Neuronal stem cell (in vitro differentiated cells): ENCODE measurements around the gene HOXB7.

Experiments
- DNase-seq: peaks from one replicate; pipeline ENCODE4 v3.0.0-alpha.2; 2013; ENCODE audit warnings: low spot score
- H2AFZ ChIP-seq: one replicate; pipeline ENCODE4 v1.6.1; 2013; ENCODE audit warnings: mild to moderate bottlenecking, low read length, inconsistent platforms
- H2AK5ac ChIP-seq: 2 replicates; pipeline ENCODE4 v1.6.1; 2013; ENCODE audit warnings: low read depth, mild to moderate bottlenecking, inconsistent platforms, low read length, moderate library complexity, mixed read lengths
- H2BK120ac ChIP-seq: 2 replicates; pipeline ENCODE4 v1.6.1; 2013; ENCODE audit warnings: low read depth, mild to moderate bottlenecking, inconsistent platforms, low read length, moderate library complexity, mixed read lengths
- H2BK12ac ChIP-seq: one replicate; pipeline ENCODE4 v1.6.1; 2013; ENCODE audit warnings: low read length, inconsistent platforms
- H2BK15ac ChIP-seq: 2 replicates; pipeline ENCODE4 v1.6.1; 2013; ENCODE audit warnings: mild to moderate bottlenecking, low read length, inconsistent platforms, mixed read lengths
- H2BK5ac ChIP-seq: one replicate; pipeline ENCODE4 v1.6.1; 2013; ENCODE audit warnings: inconsistent platforms, mild to moderate bottlenecking, low read length, moderate library complexity
- H3K14ac ChIP-seq: one replicate; pipeline ENCODE4 v1.6.1; 2013; ENCODE audit warnings: low read length, inconsistent platforms
- H3K18ac ChIP-seq: 2 replicates; pipeline ENCODE4 v1.6.1; 2013; ENCODE audit warnings: low read length, inconsistent platforms
- H3K23ac ChIP-seq: 2 replicates; pipeline ENCODE4 v1.6.1; 2013; ENCODE audit warnings: low read depth, mild to moderate bottlenecking, mixed read lengths, low read length, inconsistent platforms; ENCODE audit not compliant: poor library complexity
- H3K27ac ChIP-seq: replicated peaks from 3 replicates; pipeline ENCODE4 v1.5.1; 2013; ENCODE audit warnings: low read length, inconsistent platforms
- H3K27me3 ChIP-seq, 3 experiments: 2 replicates each; pipeline ENCODE4 v1.6.1; 2013; ENCODE audit warnings: low read length in 3 of 3, mild to moderate bottlenecking in 2 of 3, inconsistent platforms in 1 of 3, low read depth in 1 of 3, mixed read lengths in 1 of 3, moderate library complexity in 1 of 3; ENCODE audit not compliant: control insufficient read depth in 3 of 3, insufficient read depth in 3 of 3
- H3K36me3 ChIP-seq, 2 donors: replicated peaks in 1 of 2; 2 replicates each; pipeline ENCODE4 v1.6.1; 2013; ENCODE audit warnings: low read length in 2 of 2; ENCODE audit not compliant: control insufficient read depth in 2 of 2, insufficient read depth in 2 of 2
- H3K4ac ChIP-seq: 2 replicates; pipeline ENCODE4 v1.6.1; 2013; ENCODE audit warnings: inconsistent platforms, mild to moderate bottlenecking, low read length, moderate library complexity
- H3K4me1 ChIP-seq, 2 donors: 1 replicate in 1 of 2; 2 replicates in 1 of 2; pipeline ENCODE4 v1.6.1; 2013; ENCODE audit warnings: low read length in 2 of 2, low read depth in 1 of 2; ENCODE audit not compliant: control insufficient read depth in 2 of 2, insufficient read depth in 1 of 2
- H3K4me2 ChIP-seq: one replicate; pipeline ENCODE4 v1.6.1; 2013; ENCODE audit warnings: mild to moderate bottlenecking, low read length, inconsistent platforms; ENCODE audit not compliant: insufficient read depth, poor library complexity, severe bottlenecking
- H3K4me3 ChIP-seq, 2 donors: 2 replicates each; pipeline ENCODE4 v1.5.1; 2013; ENCODE audit warnings: low read length in 2 of 2, mild to moderate bottlenecking in 2 of 2, inconsistent platforms in 1 of 2, moderate library complexity in 1 of 2
- H3K79me1 ChIP-seq: one replicate; pipeline ENCODE4 v1.6.1; 2013; ENCODE audit warnings: low read depth, mild to moderate bottlenecking, inconsistent platforms, low read length, moderate library complexity
- H3K9ac ChIP-seq: one replicate; pipeline ENCODE4 v1.6.1; 2013; ENCODE audit warnings: mild to moderate bottlenecking, low read depth, low read length, inconsistent platforms; ENCODE audit not compliant: poor library complexity
- H3K9me3 ChIP-seq, 2 donors: replicated peaks in 1 of 2; 2 replicates each; pipeline versions ENCODE3 to v1.6.1; 2013; ENCODE audit warnings: low read length in 2 of 2, mild to moderate bottlenecking in 2 of 2, inconsistent platforms in 1 of 2, low read depth in 1 of 2, mixed read lengths in 1 of 2, moderate library complexity in 1 of 2; ENCODE audit not compliant: control insufficient read depth in 2 of 2, insufficient read depth in 1 of 2
- H4K8ac ChIP-seq: one replicate; pipeline ENCODE4 v1.6.1; 2013; ENCODE audit warnings: low read depth, mild to moderate bottlenecking, inconsistent platforms, low read length, moderate library complexity
- H4K91ac ChIP-seq: one replicate; pipeline ENCODE4 v1.6.1; 2013; ENCODE audit warnings: low read length, low read depth, mild to moderate bottlenecking, inconsistent platforms; ENCODE audit not compliant: poor library complexity
- WGBS, 2 donors: extraction: QIAGEN DNeasy Blood & Tissue Kit; methylation state at CpG; one replicate each; pipeline ENCODE4 v1.1.7; 2013; ENCODE audit warnings: missing lambda C conversion rate in 2 of 2, mixed read lengths in 1 of 2; ENCODE audit not compliant: insufficient read length in 2 of 2, insufficient replicate concordance in 1 of 2; ENCODE audit errors: extremely low coverage in 2 of 2; 5-methylcytosine and 5-hydroxymethylcytosine counted together

The HOXB7 gene

GRCh38 chr17:48647103-48647962 lies 36.5 kb upstream of the HOXB7 start:
- whole genome bisulfite sequencing, 2 donors = no CpG with 5 or more reads among the region's 30 CpGs
- no peak for DNase-seq
- H3K27me3 ChIP-seq = peaks cover 36 to 76% (median 70%) of the 10 kb centered on the region in 3 experiments

GRCh38 chr17:48646183-48647102 lies 35.6 kb upstream of the HOXB7 start:
- H2AK5ac ChIP-seq = no peak overlapping the region
- H2BK12ac ChIP-seq = no peak overlapping the region
- no peak overlapping the region for H3K4ac ChIP-seq
- no peak overlapping the region for H3K4me3 ChIP-seq
- H2BK120ac ChIP-seq = no peak overlapping the region
- no CpG with 5 or more reads among the region's 80 CpGs for WGBS, 2 donors
- H3K27me3 ChIP-seq = peaks cover 45 to 85% (median 79%) of the 10 kb centered on the region in 3 experiments
- no peak for DNase-seq
- H2AFZ ChIP-seq = peak overlapping the region; percentile 35
- no peak overlapping the region for H4K8ac ChIP-seq
- H2BK5ac ChIP-seq = no peak overlapping the region
- no peak overlapping the region for H3K4me2 ChIP-seq
- no peak overlapping the region for H3K18ac ChIP-seq
- peak overlapping the region; percentile 17 for H3K14ac ChIP-seq
- peak overlapping the region; percentile 90 for H3K23ac ChIP-seq
- peaks cover 2 to 3% of the 10 kb centered on the region in 2 donors for H3K9me3 ChIP-seq
- H3K9ac ChIP-seq = no peak overlapping the region
- H3K4me1 ChIP-seq = no peaks in the 10 kb centered on the region
- no peak overlapping the region for H3K27ac ChIP-seq
- no peaks in the 10 kb centered on the region for H3K79me1 ChIP-seq
- H2BK15ac ChIP-seq = no peak overlapping the region
- no peaks in the 10 kb centered on the region for H3K36me3 ChIP-seq
- H4K91ac ChIP-seq = no peak overlapping the region

More at GRCh38 chr17:48647103-48647962, 36.5 kb upstream of the HOXB7 start:
- Histone ChIP-seq H2AK5ac (no peak overlapping the region), H3K4me3 (no peak overlapping the region), H4K91ac (no peak overlapping the region), H3K4me2 (no peak overlapping the region), H3K4ac (no peak overlapping the region), H2BK5ac (no peak overlapping the region), H3K79me1 (no peaks in the 10 kb centered on the region), H3K9me3 (peaks cover 2% of the 10 kb centered on the region in 2 donors), H3K4me1 (no peaks in the 10 kb centered on the region), H3K27ac (no peak overlapping the region), H3K18ac (no peak overlapping the region), H2BK15ac (no peak overlapping the region), H2BK12ac (no peak overlapping the region), H3K14ac (no peak overlapping the region), H2BK120ac (no peak overlapping the region), H3K9ac (no peak overlapping the region), H3K23ac (peak overlapping the region; percentile 2), H4K8ac (no peak overlapping the region), H3K36me3 (no peaks in the 10 kb centered on the region), H2AFZ (peak overlapping the region; percentile 28)

GRCh38 chr17:48645639-48646182 lies 34.9 kb upstream of the HOXB7 start:
- DNase-seq = no peak
- no peak overlapping the region for H2AFZ ChIP-seq
- H2BK15ac ChIP-seq = no peak overlapping the region
- H3K4ac ChIP-seq = no peak overlapping the region
- H2BK12ac ChIP-seq = no peak overlapping the region
- H2AK5ac ChIP-seq = no peak overlapping the region
- H3K79me1 ChIP-seq = no peaks in the 10 kb centered on the region
- peak overlapping the region; percentile 90 for H3K23ac ChIP-seq
- H2BK120ac ChIP-seq = no peak overlapping the region
- H3K36me3 ChIP-seq = no peaks in the 10 kb centered on the region
- H3K18ac ChIP-seq = no peak overlapping the region
- peaks cover 2 to 3% of the 10 kb centered on the region in 2 donors for H3K9me3 ChIP-seq
- no peaks in the 10 kb centered on the region for H3K4me1 ChIP-seq
- no CpG with 5 or more reads among the region's 14 CpGs for WGBS, 2 donors
- H3K27me3 ChIP-seq = peaks cover 51 to 92% (median 86%) of the 10 kb centered on the region in 3 experiments
- H3K27ac ChIP-seq = no peak overlapping the region
- H4K91ac ChIP-seq = no peak overlapping the region
- H3K4me2 ChIP-seq = no peak overlapping the region
- no peak overlapping the region for H3K9ac ChIP-seq
- H2BK5ac ChIP-seq = no peak overlapping the region
- H4K8ac ChIP-seq = no peak overlapping the region
- no peak overlapping the region for H3K14ac ChIP-seq
- no peak overlapping the region for H3K4me3 ChIP-seq
